Esophagus squamous epithelium (tissue), 4 donors: ENCODE data around the gene VPS45.

Source experiments
- POLR2A ChIP-seq, 4 donors: fragments of 450-650 bp; IDR thresholded peaks; one replicate each; pipeline ENCODE4 v1.6.1; 2017; ENCODE audit warnings: antibody characterized with exemption in 4 of 4, mild to moderate bottlenecking in 4 of 4, moderate library complexity in 3 of 4
- TF ChIP-seq, protein P1 (sequence below), 6 experiments: fragments of 450-650 bp in 4 of 6; fragments of 200-600 bp in 2 of 6; sonication (generic) in 2 of 6; IDR thresholded peaks; one replicate each; pipeline ENCODE4 v1.5.1; 2016 to 2019; ENCODE audit warnings: antibody characterized with exemption in 6 of 6, mild to moderate bottlenecking in 4 of 6, moderate library complexity in 4 of 6

DNA sequence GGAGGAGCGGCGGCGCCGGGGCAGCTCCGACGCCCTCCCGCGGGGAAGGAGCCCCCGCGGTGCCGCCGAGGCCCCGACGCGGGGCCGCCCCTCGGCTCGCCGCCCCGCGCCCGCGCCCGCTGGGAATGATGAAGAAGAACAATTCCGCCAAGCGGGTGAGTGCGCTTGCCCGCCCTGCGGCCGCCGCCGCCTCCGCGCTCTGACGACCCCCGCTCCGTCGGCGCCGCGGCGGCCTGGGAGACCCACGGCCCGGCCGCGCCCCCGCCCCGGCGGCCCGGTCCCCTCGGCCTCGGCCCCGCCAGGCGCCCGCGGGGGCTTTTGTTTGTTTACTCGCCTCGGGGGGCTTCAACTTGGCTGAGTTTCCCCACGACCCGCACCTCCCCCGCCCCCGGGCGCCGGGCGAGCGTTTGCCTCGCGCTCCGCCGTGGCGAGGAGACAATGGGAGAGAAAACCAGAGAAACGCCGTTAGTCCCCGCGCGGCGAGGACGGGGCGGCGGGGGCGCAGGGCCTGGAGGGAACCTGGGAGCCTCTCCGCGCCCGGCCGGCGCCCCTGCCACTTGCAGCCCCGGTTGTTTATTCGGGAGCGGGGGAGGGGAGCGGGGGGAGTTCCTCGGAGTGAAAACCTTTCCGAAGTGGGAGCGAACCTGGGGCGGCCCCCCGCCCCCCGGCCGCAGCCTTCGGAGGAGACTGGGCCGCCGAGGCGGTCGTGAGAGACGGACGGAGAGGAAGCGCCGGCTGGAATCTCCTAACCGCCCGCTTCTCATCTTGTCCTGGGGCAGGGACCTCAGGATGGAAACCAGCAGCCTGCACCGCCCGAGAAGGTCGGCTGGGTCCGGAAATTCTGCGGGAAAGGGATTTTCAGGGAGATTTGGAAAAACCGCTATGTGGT is 82.8 kb downstream of the VPS45 start:
- TF ChIP-seq, protein P1, sequence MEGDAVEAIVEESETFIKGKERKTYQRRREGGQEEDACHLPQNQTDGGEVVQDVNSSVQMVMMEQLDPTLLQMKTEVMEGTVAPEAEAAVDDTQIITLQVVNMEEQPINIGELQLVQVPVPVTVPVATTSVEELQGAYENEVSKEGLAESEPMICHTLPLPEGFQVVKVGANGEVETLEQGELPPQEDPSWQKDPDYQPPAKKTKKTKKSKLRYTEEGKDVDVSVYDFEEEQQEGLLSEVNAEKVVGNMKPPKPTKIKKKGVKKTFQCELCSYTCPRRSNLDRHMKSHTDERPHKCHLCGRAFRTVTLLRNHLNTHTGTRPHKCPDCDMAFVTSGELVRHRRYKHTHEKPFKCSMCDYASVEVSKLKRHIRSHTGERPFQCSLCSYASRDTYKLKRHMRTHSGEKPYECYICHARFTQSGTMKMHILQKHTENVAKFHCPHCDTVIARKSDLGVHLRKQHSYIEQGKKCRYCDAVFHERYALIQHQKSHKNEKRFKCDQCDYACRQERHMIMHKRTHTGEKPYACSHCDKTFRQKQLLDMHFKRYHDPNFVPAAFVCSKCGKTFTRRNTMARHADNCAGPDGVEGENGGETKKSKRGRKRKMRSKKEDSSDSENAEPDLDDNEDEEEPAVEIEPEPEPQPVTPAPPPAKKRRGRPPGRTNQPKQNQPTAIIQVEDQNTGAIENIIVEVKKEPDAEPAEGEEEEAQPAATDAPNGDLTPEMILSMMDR (IDR thresholded peaks at IDR 0.05), result no peak
- TF ChIP-seq POLR2A (IDR thresholded peaks at IDR 0.05), result no peak
